GM12801 (cell line): ENCODE measurements around the gene MUC13.

Experiments
- CTCF ChIP-seq: IDR thresholded peaks from one replicate; pipeline ENCODE4 v1.5.1; 2011; ENCODE audit warnings: control low read depth; ENCODE audit not compliant: insufficient read length; ENCODE audit errors: extremely low read depth

MUC13 gene

GRCh38 chr3:124885466-124886167, 48.9 kb downstream of the MUC13 start:
- no peak for TF ChIP-seq CTCF

GRCh38 chr3:124884474-124885101, 50.0 kb downstream of the MUC13 start:
- no peak for TF ChIP-seq CTCF

- TF ChIP-seq CTCF: no peak
These were observed 50.6 kb downstream of the MUC13 start for GRCh38 chr3:124883766-124884473.

- no peak for TF ChIP-seq CTCF
These were observed 51.5 kb downstream of the MUC13 start for GRCh38 chr3:124882816-124883747.

- no peak for TF ChIP-seq CTCF
These were observed 52.4 kb downstream of the MUC13 start for GRCh38 chr3:124881976-124882697.

- TF ChIP-seq CTCF: no peak
These were observed 55.2 kb downstream of the MUC13 start for GRCh38 chr3:124879337-124879680.
